ENCODE data around the gene CAPN10.

DNA sequence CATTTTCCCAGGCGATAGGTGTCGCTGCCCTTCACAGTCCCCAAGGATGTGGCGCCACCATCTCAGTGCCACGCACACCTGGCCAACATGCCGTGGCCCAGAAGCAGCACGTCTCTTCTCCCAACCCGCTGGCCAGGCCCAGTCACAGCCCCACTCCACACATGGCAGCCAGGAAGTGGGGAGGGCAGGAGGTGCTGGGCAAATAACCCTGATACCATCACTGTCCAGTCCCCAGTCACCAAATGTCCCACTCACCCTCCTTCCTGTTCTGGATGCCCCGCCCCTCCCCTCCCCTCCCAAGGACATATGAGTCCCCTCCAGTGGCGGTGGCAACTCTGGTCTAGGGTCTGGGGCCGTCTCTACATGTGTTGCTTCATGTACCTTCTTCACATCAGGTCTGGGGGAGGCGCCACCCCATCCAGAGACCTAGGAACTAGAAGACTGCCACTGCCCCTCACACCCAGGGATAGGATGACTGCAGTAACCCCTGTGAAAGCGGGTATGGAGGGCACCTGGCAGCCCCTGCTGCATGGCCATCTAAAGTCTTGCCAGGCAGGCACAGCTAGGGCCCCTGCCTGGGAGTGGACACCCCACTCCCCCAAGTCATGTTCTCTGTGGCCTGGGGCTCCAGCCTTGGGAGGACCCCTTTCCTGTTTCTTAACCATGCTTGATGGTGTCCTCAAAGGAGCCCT, 7.3 kb upstream of the CAPN10 start:
- TF ChIP-seq CTCF (IDR thresholded peaks at IDR 0.05; ENCODE audit: borderline replicate concordance, extremely low read depth, low read length, poor library complexity, severe bottlenecking) (no peak), EZH2 (IDR thresholded peaks at IDR 0.05; ENCODE audit: borderline replicate concordance, low read depth, low read length, severe bottlenecking) (no peak)
